Central memory CD4-positive, alpha-beta T cell (primary cell): ENCODE results near the gene CACNA1B.

ENCODE experiments used
- DNase-seq: peaks from one replicate; pipeline ENCODE4 v3.0.0; 2022

Gene CACNA1B

DNA sequence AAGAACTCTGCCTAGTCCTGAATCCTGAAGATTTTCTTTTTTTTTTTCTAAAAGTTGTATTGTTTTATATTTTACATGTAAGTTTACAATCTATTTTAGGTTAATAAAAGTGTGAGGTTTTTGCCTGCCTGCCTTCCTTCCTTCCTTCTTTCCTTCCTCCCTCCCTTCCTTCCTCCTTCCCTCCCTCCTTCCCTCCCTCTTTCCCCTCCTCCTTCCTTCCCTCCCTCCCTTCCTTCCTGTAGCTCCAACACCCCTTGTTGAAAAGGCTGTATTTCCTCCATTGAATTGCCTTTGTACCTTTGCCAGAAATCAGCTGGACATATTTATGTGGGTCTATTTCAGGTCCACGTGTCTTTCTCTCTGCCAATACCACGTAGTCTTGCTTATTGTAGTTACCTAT, 46.6 kb downstream of the CACNA1B start:
- no peak for DNase-seq

DNA sequence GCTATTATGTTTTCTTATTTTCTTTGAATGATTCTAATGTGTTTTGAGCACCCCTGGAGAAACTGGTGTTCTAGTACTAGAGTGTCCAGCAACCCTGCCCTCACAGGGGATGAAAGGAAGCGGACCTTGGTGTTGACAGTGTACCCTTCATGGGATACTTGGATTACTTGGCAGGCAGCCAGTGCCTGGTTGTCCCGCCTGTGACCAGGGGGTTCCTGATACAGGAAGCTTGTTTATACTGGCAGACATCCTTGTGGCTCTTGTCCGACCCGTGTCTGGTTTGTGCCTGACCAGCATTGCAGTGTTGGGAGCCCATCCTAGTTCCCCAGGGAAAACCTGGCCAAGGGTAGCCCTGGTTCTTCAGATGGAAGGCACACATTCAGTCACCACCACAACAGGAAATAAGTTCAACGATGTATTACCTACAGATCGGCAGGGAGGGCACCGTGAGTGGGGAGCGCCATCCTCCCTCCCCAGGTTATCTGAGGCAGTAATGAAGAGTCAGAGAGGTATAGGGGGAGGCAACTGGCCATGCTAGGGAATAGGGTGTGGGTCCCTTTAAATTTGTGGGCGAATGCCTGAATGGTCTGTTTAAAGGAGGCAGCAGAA, 47.3 kb downstream of the CACNA1B start:
- no peak for DNase-seq

DNA sequence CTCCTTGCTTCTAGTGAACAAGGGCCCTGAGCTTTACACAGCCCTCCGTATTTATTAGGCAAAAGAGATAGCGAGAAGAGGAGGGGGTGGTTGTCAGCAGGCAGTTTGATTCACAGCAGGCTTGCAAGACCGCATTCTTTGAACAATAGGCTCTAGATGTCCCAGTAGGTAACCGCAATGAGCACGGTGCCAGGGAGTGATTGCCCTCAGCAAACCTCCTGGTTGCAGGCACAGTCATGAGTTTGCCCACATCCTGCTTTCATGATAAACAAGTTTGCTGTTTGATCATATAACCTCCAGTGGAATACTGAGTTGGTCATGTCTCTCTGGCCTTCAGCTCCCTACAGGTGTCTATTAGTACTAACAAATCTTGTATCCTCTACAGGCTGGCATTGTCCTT, 66.1 kb downstream of the CACNA1B start:
- DNase-seq: no peak

DNA sequence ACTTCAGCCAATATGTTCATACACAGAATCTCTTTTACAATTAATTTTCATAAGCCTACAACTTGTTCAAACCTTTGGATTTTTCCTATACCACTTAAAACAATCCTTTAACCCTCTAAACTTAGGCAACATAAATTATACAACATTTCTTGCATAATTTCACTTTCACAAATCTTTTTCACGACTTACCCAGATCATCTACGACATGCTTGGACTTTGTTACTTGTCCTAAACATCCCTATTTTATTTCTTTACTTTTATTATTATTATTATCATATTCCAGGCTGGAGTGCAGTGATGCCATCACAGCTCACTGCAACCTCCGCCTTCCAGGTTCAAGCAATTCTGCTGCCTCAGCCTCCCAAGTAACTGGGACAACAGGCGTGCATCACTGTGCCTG, 68.0 kb downstream of the CACNA1B start:
- no peak for DNase-seq

DNA sequence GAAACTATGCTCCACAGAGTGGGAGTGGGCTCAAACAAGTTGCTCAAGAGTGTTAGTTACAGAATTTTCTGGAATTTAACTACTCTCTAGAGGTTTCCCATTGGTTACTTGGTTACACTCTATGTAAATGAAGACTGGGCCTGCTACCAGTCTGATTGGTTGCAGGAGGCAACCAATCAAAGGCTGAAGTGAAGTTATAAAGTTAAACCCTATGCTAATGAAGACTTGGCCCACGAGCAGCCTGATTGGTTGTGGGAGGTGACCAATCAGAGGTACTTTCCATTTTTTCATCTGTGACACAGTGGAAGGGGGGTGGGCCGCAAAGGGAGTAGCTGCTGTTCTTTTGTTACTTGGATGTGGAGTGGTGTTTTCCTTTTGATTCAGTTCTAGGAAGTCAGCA, 69.4 kb downstream of the CACNA1B start:
- no peak for DNase-seq

DNA sequence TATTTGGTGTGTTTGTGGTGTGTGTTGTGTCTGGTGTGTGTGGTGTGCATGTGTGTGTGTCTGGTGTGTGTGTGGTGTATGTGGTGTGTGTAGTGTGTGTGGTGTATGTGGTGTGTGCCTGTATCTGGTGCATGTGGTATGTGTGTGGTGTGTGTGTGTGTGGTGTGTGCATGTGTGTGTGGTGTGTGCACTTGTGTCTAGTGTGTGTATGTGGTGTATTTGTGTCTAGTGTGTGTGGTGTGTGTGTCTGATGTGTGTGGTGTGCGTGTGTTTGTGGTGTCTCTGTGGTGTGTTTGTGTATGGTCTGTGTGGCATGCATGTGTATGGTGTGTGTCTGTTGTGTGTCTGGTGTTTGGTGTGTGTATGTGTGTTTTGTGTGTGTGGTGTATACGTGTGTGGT, 71.1 kb downstream of the CACNA1B start:
- DNase-seq: no peak

DNA sequence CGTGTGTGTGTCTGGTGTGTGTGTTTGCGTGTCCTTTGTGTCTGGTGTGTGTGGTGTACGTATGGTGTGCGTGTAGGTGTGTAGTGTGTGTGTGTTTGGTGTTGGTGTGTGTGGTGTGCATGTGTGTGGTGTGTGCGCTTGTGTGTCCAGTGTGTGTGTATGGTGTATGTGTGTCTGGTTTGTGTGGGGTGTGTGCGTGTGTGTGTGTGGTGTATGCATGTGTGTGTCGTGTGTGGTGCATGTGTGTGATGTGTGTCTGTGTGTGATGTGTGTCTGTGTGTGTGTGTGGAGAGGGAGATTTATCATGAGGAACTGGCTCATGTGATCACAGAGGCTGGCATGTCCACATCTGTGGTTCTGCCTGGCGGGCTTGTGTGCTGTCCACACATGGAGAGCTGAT, 71.7 kb downstream of the CACNA1B start:
- no peak for DNase-seq

DNA sequence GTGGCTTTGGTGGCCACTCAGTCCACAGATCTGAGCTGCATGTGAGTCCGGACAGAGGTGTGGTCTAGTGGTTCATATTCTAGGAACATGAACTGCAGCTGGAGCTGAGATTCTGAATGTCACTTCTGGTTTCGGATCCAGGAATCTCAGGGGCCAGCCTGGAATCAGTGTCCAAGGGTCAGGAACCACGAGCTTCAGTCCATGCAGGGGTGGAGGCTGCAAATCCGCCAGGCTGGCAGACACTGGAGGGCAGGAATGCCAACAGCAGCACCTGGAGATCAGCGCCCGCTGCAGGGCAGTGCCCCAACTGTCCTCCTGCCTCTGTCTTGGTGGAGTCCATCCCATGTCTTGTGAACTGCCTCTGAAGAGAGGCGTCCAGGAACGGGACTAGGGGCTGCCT, 73.5 kb downstream of the CACNA1B start:
- DNase-seq: no peak

DNA sequence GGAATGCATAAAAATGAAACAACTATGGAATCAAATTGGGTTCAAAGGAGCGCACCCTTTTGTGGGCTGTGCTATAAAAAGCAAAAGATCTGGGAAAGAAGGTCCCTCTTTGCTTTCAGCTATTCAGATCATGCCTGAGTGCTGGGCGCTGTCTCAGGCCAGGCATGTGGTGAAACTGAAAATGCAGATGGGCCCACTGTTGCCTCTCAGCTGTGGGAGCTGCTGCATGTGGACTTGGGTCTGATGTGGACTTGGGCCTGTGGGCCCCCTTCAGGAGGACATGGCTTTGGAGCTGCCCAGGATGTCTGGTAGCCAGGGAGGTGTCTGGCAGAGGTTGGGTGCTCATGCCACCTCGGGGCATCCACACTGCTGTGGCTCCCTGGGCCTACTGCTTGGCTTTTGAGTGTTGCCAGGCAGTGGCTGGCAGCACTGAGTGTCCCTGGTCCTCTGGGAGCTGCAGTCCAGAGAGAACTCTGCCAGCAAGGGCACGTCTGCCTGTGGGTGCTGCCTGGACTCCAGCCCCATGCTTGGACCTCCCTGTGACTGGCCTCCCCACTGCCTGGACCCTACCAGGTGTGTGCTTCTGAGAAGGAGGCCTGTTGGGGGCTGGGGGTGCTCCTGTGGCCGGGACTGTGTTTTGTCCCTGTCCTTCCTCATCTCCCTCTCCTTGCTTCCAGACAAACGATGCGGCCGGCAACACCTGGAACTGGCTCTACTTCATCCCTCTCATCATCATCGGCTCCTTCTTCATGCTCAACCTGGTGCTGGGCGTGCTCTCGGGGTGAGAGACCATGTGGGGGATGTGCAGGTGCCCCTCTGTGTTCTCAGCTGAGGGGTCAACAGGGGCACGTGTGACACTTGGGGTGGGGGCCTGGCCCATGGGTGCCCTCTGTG, 74.3 kb downstream of the CACNA1B start:
- DNase-seq: no peak

DNA sequence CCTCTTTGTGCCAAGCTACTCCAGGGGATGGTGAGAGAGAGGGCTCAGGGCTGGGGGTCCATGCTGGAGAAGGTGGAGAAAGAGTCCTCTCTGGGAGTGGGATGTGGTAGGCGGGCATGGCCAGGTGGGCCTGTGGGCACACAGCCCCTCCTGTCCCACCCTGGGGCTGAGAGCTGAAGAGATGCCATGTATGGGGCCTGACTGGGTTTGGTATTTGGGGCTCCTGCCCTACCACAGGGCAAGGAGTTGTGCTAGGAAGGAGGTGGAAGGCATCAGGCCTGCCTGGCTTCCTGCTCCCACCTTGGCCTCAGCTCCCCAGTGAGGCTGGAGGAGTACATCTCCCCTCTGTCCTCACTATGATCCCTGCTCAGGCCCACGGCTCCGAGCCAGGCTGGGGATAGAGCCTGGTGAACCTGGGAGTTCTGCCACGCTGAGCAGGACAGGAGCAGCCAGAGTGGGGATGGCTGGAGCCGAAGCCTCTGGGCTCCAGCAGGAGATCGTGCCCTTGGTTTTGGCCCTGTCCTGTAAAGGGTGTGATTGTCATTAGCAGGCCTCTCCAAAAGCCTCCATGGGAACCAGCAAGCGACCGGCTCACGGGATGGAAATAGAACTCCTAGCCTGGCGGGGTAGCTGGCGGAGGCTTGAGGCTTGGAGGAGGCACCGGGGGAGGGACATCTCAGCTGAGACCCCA, 75.5 kb downstream of the CACNA1B start:
- DNase-seq: no peak

DNA sequence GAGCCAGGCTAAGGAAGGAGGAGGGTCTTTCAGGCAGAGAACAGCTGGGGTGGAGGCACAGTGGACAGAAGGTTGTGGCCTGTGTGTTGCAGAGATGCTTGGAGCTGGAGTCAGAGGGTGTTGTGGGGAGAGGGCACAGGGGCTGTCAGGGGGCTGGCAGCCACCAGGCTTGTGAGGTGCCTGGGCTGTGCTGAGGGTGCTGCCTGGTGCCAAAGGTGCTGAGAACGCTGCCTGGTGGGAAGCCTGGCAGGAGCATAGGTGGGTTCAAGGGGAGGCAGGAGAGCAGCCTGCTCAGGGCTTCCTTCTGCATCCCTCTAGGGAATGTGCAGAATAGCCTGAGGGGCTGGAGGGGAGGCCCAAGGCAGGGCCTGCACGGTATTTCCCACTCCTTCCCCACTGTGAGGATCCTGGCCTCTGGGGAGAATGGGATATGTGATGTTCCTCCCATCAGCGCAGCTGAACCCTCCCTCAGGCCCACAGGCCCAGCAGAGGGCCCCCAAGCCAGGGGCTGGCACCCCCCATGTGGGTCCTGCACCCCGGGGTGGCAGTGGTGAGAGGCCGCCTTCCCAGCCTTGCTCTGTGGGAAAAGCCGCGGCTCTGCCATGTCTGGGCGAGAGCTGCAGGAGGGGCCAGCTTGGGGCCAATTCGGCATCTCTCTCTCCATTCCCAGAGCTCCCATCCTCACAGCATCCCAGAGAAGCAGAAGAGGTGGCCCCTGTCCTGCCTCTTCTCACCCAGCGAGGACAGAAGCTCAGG, 76.3 kb downstream of the CACNA1B start:
- DNase-seq: no peak

DNA sequence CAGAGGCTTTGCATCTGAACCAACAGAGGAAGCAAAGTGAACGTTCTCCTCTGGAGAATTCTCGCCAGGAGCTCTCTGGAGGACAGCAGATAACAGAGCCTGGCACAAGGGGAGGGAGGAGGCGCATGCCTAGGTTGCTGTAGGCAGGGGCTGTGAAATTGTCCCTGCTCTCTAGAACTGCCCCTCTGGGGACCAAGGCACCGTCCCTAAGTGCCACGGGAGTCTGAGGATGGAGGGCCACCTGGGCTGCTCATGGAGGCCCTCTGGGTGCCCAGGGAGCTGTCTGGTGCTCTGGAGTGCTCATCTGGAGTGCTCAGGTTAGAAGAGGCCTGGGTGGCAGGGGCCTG, 77.6 kb downstream of the CACNA1B start:
- no peak for DNase-seq

DNA sequence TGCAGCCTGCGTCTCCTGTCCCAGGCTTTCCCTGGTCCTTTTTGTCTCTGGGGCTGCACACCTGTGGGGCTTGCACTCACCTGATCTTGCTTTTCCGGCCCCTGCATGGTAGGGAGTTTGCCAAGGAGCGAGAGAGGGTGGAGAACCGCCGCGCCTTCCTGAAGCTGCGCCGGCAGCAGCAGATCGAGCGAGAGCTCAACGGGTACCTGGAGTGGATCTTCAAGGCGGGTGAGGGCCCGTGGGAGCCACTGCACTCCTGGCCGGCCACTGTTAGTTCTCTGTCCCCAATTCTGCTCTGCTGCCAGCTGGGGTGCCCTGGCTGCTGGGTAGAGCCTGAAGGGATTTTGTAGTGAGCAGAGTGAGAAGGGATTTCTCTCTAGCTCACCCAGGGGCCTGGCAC, 78.0 kb downstream of the CACNA1B start:
- no peak for DNase-seq

DNA sequence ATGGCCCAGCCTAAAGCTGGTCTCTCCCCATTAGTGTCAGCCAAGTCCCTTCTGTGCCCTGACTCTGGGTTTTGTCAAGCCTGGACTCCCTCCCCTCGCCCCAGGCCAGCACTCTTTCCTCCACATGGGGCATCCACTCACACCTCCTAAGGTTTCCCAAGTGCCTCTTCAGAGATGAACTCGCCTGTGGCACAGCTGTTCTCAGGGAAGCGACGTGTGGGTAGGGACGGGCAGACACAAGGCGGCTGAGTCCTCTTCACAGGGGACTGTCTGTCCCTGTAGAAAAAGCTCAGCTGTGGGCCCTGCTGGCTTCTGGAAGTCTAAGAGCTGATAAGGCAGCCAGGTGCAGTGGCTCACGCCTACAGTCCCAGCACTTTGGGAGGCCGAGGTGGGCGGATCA, 78.5 kb downstream of the CACNA1B start:
- DNase-seq: no peak

DNA sequence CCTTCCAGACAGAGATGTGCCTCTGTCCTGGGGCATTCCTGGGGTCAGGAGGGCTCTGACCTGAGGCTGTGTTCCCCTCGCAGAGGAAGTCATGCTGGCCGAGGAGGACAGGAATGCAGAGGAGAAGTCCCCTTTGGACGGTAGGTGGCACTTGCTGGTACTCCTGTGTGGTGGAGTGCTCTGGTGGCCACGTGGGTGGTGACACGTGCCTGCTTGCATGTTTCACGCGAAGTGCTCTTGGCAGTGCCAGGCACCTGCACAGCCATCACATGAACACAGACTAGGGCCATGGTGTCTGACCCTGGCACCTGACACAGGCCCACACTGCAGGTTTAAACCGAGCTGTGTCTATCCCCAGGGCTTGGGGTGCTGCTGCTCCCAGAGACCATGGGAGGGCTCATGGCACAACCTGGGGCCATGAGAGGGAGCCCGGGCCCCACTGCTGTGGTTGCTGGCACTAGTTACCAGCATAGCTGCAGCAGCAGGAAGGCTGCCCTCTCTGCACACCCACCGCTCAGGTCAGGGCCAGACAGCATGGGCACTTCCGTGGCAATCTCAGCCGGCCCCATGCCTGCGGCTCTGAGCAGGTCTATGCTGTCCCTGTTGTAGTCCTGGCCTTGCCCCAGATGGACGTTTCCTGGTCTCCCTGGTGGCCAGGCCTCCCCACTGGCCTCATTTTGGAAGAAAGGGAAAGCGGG, 79.3 kb downstream of the CACNA1B start:
- no peak for DNase-seq

DNA sequence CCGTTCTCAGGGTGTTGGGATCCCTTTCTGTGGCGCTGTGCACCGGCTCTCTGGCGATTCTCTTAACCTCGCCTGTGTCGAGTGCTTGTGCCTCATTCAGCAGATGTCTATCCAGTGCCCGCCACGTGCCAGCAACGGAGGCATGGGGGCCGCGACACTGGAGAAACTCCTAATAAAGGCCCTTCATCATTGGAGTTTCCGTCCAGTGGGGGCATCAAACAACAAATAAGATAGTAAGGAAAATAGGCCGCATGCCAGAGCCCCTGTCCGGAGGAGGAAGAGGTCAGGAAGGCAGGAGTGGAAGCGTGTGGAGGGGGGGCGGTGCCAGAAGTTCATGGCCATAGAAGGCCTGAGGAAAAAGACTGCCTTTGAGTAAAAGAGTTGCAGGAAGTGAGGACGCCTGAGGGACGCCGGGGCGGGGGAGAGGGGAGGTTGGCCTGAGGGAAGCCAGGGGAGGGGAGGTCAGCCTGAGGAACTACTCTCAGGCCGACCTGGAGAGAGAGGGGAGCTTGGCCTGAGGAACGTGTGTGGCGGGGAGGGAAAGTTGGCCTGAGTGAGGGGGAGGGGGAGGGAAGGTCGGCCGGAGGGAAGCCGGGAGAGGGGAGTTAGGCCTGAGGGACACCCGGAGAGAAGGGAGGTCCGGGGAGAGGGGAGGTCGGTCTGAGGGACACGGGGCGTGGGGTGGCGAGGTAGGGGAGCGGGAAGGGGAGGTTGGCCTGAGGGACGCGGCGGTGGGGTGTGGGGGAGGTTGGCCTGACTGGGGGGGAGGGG, 82.2 kb downstream of the CACNA1B start:
- no peak for DNase-seq

DNA sequence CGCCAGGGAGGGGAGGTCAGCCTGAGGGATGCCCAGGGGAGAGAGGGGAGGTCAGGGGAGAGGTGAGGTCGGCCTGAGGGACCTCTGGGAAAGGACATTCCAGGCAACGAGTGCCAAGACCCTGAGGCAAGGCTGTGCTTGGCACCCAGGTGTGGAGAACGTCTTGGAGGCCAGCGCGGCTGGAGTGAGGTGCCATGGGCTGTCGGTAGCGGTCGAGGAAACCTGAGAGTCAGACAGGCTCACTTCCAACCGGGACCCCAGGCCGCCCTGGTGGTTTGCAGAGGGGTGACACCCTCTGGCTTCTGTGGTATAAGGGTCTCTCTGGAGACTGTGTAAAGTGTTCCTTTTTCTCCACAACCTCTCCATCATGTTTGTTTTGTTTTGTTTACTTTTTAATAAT, 82.9 kb downstream of the CACNA1B start:
- no peak for DNase-seq

DNA sequence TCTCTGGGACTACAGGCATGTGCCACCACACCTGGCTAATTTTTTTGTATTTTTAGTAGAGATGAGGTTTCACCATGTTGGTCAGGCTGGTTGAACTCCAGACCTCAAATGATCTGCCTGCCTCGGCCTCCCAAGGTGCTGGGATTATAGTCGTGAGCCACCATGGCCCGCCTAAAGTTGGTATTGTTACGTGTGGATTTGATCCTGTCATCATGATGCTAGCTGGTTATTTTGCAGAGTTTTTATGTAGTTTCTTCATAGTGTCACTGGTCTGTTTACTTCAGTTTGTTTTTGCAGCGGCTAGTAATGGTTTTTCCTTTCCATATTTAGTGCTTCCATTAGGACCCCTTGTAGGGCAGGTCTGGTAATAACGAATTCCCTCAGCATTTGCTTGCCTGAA, 85.9 kb downstream of the CACNA1B start:
- no peak for DNase-seq

DNA sequence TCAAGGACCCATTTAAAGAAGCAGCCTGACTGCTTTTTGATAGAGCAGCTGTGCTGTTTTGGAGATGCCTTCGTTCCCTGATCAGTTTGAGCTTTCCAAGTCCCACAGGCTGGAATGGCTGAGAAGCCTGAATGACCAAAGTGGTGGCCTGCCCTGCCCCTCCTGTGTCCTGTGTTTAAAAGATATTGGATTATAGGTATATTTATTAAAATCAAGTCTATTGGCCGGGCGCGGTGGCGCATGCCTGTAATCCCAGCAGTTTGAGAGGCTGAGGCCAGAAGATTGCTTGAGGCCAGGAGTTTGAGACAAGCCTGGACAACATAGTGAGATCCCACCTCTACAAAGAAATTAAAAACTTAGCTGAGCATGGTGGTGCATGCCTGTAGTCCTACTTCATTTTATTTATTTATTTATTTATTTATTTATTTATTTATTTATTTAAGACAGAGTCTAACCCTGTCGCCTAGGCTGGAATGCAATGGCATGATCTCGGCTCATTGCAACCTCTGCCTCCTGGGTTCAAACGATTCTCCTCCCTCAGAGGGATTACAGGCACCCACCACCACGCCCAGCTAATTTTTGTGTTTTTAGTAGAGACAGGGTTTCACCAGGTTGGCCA, 87.7 kb downstream of the CACNA1B start:
- DNase-seq: no peak

DNA sequence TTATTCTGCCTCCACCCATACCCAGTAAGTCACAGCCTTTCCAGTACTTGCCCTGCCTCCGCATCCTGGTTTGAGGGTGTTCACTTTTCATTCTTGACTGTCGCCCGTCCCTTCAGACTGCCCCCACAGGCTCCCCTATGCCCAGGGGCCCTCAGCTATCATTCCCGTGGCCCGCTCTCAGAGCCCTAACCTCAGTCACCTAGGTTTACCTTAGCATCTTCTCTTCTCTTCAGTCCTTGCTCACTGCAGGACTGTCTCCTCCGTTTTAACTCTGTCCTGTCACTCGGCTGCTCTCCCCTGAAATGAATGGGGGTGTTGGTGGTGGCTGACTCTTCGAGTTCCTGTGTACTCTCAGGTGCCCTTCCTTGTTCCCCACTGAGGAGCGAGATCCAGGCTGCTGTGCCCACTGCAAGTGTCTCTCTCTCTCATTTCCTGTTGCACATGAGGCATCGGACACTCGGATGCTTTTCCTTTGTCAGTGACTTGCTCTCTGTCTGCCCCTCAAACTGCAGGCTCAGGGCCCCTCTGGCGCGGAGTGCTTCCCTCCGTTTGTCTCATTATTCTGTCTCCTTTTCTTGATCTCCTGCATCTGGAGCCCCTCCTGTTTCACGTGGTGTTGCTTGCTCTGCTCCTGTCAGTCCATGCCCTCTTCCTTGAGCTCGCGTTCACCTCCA, 89.8 kb downstream of the CACNA1B start:
- no peak for DNase-seq

DNA sequence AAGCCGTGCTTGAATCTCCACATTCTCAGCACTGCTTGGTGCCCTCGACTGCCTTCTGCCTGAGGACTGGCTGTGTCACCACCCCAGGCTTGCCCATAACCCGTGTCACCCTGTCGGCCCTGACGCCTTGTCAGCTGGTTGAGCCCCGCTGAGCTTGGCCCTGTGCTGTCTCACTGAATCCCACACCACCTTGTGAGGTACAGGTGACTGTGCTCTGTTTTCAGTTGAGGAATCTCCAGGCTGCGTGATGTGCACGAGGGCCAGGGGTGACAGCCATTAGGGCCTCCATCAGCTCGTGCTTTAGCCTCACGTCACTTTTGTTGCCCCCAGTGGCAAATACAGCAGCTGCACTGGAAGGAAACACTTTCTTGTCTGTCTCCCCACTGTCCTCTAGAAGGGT, 90.7 kb downstream of the CACNA1B start:
- DNase-seq: no peak
